Stimulated activated CD8-positive, alpha-beta memory T cell treated with anti-CD3 and anti-CD28 coated beads, Interleukin-4, amount 100 ng/mL, for 4 hours (primary cell): ENCODE measurements around the gene MARK1.

Source experiments
- DNase-seq, 2 donors: peaks; one replicate each; pipeline ENCODE4 v3.0.0-alpha.2; 2020; ENCODE audit warnings: low read depth in 2 of 2, low spot score in 1 of 2

The MARK1 gene

GRCh38 chr1:220527908-220528678 is at the start of gene MARK1:
Gene MARK1 (plus strand): TSS chr1:220528136. CDS start chr1:220528823, 687 bp downstream.
- DNase-seq: no peak

- no peak for DNase-seq
Measured at GRCh38 chr1:220483700-220484099, 44.2 kb upstream of the MARK1 start.

- no peak for DNase-seq
Measured at GRCh38 chr1:220484135-220484534, 43.8 kb upstream of the MARK1 start.

GRCh38 chr1:220485131-220485530 is 42.8 kb upstream of the MARK1 start:
- no peak for DNase-seq

- DNase-seq: no peak
Measured at GRCh38 chr1:220485791-220486190, 42.1 kb upstream of the MARK1 start.

- no peak for DNase-seq
Measured at GRCh38 chr1:220487297-220487820, 40.6 kb upstream of the MARK1 start.

GRCh38 chr1:220491891-220492290 is 36.0 kb upstream of the MARK1 start:
- DNase-seq: no peak

- DNase-seq: no peak
Measured at GRCh38 chr1:220497220-220497947, 30.6 kb upstream of the MARK1 start.

GRCh38 chr1:220498188-220498587 is 29.7 kb upstream of the MARK1 start:
- DNase-seq: no peak

- DNase-seq: no peak
Measured at GRCh38 chr1:220500372-220500771, 27.6 kb upstream of the MARK1 start.

GRCh38 chr1:220504329-220504728 is 23.6 kb upstream of the MARK1 start:
- no peak for DNase-seq

- DNase-seq: no peak
Measured at GRCh38 chr1:220507085-220507484, 20.9 kb upstream of the MARK1 start.

GRCh38 chr1:220511179-220511578 is 16.8 kb upstream of the MARK1 start:
- no peak for DNase-seq

GRCh38 chr1:220511785-220512184 is 16.2 kb upstream of the MARK1 start:
- no peak for DNase-seq

GRCh38 chr1:220513834-220514233 is 14.1 kb upstream of the MARK1 start:
- DNase-seq: no peak

GRCh38 chr1:220514256-220514655 is 13.7 kb upstream of the MARK1 start:
- no peak for DNase-seq

GRCh38 chr1:220516014-220516721 is 11.8 kb upstream of the MARK1 start:
- DNase-seq: no peak

GRCh38 chr1:220516722-220517042 is 11.3 kb upstream of the MARK1 start:
- DNase-seq: no peak

- DNase-seq: no peak
Measured at GRCh38 chr1:220521778-220522177, 6.2 kb upstream of the MARK1 start.

GRCh38 chr1:220526294-220526693 is 1.6 kb upstream of the MARK1 start:
- no peak for DNase-seq

GRCh38 chr1:220527279-220527907 is 543 bp upstream of the MARK1 start:
- DNase-seq: no peak
